ENCODE measurements around the gene PCDHB2. TPM values are rescaled to one million over a fixed set of nuclear protein-coding genes. Genes with fewer than 3 reads are reported as not detected.

The PCDHB2 gene
- 1 to 10 TPM in 2 of 4 donors, under 1 TPM in 2; 0.53 to 2.3 (median 0.97) TPM for total RNA-seq

DNA sequence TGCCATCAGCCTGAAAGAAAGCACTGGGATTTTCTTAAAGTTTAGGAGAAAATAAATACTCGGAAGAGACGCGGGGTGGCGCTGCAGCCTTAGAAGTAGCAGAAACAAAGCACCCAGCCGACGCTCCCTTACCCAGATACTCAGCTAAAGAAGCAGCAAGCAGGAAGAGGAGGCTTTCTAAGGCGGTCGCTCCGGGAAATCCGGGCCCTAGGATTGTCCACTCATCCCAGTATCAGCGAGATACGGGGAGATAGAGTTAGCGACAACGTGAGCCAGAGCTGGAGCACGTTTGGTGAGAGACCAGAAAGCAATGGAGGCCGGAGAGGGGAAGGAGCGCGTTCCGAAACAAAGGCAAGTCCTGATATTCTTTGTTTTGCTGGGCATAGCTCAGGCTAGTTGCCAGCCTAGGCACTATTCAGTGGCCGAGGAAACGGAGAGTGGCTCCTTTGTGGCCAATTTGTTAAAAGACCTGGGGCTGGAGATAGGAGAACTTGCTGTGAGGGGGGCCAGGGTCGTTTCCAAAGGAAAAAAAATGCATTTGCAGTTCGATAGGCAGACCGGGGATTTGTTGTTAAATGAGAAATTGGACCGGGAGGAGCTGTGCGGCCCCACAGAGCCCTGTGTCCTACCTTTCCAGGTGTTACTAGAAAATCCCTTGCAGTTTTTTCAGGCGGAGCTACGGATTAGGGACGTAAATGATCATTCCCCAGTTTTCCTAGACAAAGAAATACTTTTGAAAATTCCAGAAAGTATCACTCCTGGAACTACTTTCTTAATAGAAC is at the start of gene PCDHB2:
PCDHB2 (plus strand) TSS at position 135 of the 782 bp plus-strand sequence; CDS start at position 311, 176 bp downstream.
- Histone ChIP-seq H3K4me1 (no peaks in the 10 kb centered on the region), H3K27me3 (peaks cover 0 to 26% (median 0%) of the 10 kb centered on the region in 4 donors), H3K9me3 (peaks cover 0 to 32% (median 30%) of the 10 kb centered on the region in 3 donors), H3K36me3 (no peaks in the 10 kb centered on the region), H3K27ac (no peak within 1 kb of the TSS), H3K4me3 (peak within 1 kb of the TSS; percentile 14 to 59 (median 36))
- DNase-seq: no peak
- WGBS, 2 donors: 23 to 31% methylated on average over 24 to 28 of the region's 29 CpGs
- TF ChIP-seq, protein P1, sequence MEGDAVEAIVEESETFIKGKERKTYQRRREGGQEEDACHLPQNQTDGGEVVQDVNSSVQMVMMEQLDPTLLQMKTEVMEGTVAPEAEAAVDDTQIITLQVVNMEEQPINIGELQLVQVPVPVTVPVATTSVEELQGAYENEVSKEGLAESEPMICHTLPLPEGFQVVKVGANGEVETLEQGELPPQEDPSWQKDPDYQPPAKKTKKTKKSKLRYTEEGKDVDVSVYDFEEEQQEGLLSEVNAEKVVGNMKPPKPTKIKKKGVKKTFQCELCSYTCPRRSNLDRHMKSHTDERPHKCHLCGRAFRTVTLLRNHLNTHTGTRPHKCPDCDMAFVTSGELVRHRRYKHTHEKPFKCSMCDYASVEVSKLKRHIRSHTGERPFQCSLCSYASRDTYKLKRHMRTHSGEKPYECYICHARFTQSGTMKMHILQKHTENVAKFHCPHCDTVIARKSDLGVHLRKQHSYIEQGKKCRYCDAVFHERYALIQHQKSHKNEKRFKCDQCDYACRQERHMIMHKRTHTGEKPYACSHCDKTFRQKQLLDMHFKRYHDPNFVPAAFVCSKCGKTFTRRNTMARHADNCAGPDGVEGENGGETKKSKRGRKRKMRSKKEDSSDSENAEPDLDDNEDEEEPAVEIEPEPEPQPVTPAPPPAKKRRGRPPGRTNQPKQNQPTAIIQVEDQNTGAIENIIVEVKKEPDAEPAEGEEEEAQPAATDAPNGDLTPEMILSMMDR (IDR thresholded peaks at IDR 0.05): peak in 3 of 6 experiments; percentile 11 to 36 (median 27)
- TF ChIP-seq POLR2A (IDR thresholded peaks at IDR 0.05): no peak
- intact Hi-C loops (cut with DNase I): no loop called here

DNA sequence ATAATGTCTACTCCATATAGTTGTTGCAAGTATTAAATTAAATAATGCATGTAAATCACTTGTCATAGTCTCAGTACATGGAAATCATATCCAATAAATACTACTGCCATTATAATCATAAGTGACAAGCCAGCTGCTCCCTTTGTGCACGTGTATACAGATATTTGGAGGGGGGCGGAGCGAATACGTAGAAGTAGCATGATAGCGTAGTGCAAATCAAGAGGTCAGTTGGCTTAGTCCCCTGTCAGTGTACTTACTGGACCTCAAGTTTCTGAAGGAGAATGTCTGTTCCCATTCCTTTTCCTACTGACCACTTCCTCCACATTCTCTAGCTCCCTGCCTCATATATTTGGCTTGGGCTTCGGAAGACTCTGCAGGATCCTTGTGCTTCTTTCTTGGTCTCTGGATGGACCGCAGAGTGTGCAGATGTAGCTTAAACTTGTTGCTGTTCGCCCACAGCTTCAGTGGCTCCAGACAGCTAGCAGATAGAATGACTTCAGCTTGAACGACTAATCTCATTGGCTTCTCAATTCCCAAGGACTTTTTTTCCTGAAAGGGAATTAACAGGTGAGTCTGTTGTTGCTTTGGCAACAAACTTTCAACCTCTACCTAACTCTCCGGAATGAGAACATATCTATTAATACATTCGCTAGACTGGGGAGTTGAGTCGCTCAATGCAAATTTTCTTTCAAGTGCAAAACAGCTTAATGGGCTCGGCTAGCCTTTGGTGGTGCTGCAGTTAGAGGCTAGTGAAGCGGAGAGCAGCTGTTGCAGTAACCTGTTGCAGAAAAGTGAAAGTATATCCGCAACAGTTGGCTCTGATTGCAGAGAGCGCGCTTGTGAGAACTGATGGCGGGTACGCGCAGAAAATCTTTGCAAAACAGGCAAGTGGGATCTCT is 43.5 kb upstream of the PCDHB2 start, which contains the start of gene PCDHB1:
PCDHB1 (plus strand) TSS at position 753 of the 899 bp plus-strand sequence; CDS start at position 850, 97 bp downstream.
- intact Hi-C loops (cut with DNase I): no loop called here
- 17 to 32% methylated on average over 14 to 20 of the region's 20 CpGs for WGBS, 2 donors
- H3K27me3 ChIP-seq: peaks cover 0 to 60% (median 0%) of the 10 kb centered on the region in 4 donors
- no peak within 1 kb of the TSS for H3K27ac ChIP-seq
- H3K4me1 ChIP-seq: peaks cover 0 to 15% (median 0%) of the 10 kb centered on the region in 3 donors
- H3K4me3 ChIP-seq: peak within 1 kb of the TSS; percentile 26 to 64 (median 48)
- DNase-seq: no peak
- no peak for TF ChIP-seq POLR2A (IDR thresholded peaks at IDR 0.05)
- TF ChIP-seq, protein P1 (IDR thresholded peaks at IDR 0.05): no peak
- H3K36me3 ChIP-seq: no peaks in the 10 kb centered on the region
- H3K9me3 ChIP-seq: no peaks in the 10 kb centered on the region

DNA sequence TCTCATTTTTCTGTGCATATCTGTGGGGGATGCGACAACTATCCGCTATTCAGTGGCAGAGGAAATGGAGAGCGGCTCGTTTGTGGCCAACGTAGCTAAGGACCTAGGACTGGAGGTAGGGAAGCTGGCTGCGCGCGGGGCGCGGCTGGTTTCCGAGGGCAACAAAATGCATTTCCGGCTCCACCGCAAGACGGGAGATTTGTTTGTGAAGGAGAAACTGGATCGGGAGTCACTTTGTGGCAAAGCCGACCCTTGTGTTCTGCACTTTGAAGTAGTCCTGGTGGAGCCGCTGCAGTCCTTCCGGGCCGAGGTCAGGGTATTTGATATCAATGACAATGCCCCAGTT is 42.9 kb upstream of the PCDHB2 start:
- Histone ChIP-seq H3K9me3 (no peaks in the 10 kb centered on the region), H3K4me1 (peaks cover 0 to 15% (median 0%) of the 10 kb centered on the region in 3 donors), H3K36me3 (no peaks in the 10 kb centered on the region), H3K27me3 (peaks cover 0 to 56% (median 0%) of the 10 kb centered on the region in 4 donors), H3K27ac (no peak overlapping the region), H3K4me3 (peak overlapping the region; percentile 26 to 64 (median 48))
- WGBS, 2 donors: 4 to 21% methylated on average over 19 of the region's 19 CpGs
- TF ChIP-seq, protein P1 (IDR thresholded peaks at IDR 0.05): no peak
- no peak for TF ChIP-seq POLR2A (IDR thresholded peaks at IDR 0.05)
- intact Hi-C loops (cut with DNase I): no loop called here
- DNase-seq: no peak

DNA sequence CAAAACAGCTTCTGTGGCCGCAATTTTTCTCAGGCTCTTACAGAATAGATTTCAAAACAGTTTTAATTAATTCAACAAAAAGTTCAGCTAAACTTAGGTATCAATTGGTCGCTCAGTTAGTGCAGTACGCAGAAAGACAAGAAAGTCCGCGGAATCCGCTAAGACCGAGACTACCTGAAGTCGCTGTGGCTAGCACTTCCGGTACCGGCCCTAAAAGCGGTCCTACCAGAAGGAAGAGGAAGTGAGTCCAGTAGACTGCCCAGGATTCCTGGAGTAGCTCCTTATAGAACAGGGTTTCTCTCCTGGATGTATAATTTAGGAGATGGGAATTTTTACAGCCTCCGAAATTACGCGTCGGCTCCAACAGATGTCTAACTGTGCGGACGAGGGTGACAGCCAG is 16.6 kb upstream of the PCDHB2 start:
- DNase-seq: no peak
- Histone ChIP-seq H3K9me3 (peaks cover 0 to 13% (median 0%) of the 10 kb centered on the region in 3 donors), H3K36me3 (no peaks in the 10 kb centered on the region), H3K4me1 (no peaks in the 10 kb centered on the region), H3K27me3 (peaks cover 0 to 36% (median 2%) of the 10 kb centered on the region in 4 donors), H3K4me3 (no peak overlapping the region), H3K27ac (no peak overlapping the region)
- TF ChIP-seq, protein P1 (IDR thresholded peaks at IDR 0.05): no peak
- TF ChIP-seq POLR2A (IDR thresholded peaks at IDR 0.05): no peak
- intact Hi-C loops (cut with DNase I): no loop called here
- whole genome bisulfite sequencing, 2 donors: 46 to 71% methylated on average over 17 of the region's 17 CpGs
